HG02571 (cell line): Measurements from ENCODE around the gene MRPL10.

Experiments used
- ATAC-seq: cut with Tn5 transposase; IDR thresholded peaks from one replicate; pipeline ENCODE4 v1.9.1; 2021; ENCODE audit warnings: mild to moderate bottlenecking, moderate library complexity; ENCODE audit not compliant: unreplicated experiment

The MRPL10 gene

GRCh38 chr17:47860386-47860785 lies 29.0 kb upstream of the MRPL10 start:
- no peak for ATAC-seq

DNA sequence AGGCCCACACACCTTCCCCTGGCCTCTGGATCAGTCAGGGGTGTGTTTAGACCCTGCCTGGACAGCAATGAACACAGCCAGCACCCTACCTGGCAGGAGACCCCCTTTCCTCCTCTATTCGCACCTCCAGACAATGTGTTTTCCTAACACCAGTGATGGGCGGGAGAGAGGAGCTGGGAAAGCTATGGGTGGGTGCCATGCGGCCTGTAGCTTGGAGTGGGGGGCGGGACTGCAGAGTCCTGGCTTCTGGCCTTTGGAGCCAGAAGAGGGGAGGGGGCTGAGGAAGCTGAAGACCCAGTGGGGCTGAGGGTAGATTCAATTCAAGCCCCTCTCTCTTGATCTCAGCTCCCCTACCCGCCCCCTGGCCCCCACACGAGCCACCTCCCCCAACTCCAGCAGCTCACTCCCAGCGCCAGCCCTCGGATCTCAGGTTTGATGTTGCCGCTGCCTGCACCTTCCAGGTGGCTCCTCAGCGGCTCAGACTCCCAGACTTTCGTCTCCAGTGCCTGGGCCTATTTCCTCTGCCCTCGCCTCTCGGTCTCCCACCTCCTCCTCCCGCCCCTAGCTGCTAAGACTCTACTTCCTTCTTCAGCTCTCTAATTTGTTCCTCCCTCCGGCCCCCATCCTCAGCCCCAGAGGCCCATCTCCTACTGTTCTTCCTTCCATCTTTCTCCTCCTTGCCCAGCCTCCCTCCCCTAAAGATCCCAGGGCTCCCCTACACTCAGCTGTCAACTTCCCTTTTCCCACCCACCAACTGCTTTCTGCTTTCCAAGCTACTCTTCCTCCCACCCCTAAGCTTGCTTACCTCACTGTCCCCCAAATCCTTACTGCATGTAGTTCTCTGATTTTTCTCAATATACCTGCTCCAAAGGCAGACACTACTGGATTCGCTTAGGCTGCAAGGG lies 26.5 kb upstream of the MRPL10 start:
- no peak for ATAC-seq

- no peak for ATAC-seq
Observed at GRCh38 chr17:47856830-47857229, 25.5 kb upstream of the MRPL10 start.

DNA sequence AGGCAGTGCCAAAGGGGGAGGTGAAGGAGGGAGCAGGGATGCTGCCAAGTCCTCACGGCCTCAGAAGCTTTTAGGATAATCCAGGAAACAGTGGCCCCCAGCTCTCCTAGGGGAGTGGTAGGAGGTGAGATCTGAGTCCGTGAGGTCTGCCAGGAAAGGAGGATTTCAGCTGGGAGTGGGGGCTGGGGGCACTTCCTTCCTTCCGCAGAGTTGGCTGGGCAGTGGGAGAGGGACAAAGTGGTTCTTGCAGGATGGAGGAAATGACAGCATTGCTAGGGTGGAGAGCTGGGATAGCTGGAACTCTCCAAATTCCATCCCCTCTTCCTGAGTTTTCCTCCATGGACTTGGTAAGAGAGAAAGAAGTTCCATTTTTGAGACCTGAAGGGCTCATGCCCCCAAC lies 24.4 kb upstream of the MRPL10 start:
- no peak for ATAC-seq

DNA sequence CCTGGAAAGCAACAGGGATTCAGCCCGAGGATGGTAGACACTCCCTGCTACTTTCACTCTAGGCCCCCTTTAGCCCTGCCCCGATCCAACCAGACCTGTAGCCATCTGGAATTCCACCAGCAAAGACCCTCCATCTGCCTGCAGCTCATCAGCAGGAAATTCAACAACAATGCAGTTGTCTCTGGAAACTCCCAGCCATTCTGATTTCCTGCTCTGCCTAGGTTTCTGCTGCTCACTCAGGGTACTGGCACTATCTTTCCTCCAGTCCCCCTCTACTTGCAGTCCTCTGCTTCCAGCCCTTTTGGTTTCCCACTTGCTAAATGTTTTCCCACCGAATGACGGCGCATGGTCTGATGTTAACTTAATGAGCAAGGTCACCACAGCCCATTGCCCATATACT lies 22.3 kb upstream of the MRPL10 start:
- no peak for ATAC-seq

- ATAC-seq = no peak
Observed at GRCh38 chr17:47852113-47852949, 21.0 kb upstream of the MRPL10 start.

DNA sequence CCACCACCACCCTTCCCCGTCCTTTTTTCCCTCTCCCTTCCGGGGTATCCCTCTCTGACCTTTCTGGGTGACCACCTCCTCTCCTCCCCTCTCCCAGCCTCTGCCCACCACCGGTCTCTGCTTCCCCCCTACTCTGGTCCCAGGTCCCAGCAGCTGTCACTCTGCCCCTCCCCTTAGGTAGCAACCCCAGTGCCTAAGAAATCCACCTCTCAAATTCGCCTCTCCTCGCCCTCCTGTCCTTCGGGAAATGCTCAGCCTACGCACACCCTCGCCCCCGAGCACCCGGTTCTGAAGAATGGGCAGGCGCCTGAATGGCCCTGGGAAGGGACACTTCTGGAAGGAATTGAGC lies 20.4 kb upstream of the MRPL10 start:
- ATAC-seq = no peak

DNA sequence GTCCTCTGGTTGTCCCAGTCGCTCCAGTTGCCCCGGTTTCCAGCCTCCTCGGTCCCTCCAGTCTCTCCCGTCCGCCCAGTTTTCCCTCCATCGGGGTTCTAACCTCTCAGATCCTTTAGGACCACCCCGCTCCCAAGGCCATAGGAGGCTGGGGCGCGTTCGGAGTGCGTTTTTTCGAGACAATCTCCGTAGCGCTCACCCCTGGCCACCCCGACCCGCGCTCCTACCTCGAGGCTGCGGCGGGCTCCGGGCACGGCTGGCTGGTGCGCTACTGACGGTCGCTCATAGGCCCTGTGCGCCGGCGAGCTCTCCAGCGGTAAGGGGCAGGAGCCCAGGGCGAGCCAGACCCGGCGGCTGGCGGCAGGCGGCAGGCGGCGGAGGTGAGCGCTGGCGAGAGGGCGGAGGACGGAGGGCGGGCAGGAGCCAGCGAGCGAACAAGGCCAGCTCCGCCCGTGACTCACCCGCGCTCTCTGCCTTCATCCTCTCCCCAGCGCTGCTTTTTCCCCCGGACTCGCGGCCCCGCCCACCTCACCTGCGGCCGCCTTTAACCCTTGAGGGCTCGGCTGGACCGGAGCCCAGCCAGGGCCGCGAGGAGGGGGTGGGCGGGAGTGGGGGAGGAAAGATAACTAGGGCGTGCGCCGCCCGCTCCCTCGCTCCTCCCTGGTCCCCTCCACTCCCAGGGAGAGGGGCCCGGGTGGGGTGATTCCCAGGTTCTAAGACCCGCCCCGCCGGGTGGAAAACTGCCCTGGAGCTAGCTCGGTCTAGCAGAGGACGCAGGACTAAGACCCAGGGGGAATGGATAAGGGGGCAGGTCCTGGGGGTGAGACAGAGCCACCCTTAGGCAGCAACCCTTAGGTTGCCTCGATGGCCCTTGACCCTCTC lies 19.6 kb upstream of the MRPL10 start, which contains the start of gene SP6:
Gene SP6 (minus strand): TSS at position 472 of the 882 bp plus-strand sequence. CDS start 2,734 bp downstream, outside the sequence.
- no peak for ATAC-seq

DNA sequence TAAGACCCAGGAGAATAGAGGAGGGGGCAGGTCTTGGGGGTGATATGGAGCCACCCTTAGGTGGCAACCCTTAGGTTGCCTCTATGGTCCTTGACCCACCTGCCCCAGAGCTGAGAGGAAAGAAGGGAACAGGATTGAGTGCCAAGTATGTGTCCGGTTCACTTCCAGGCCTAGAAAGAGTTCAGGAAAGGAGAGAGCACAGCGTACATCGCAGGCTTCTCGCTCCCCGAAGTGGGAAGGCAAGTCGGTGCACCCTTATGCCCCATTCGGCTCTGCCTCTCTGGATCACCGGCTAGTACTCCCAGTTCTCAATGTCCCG lies 19.0 kb upstream of the MRPL10 start:
- no peak for ATAC-seq

DNA sequence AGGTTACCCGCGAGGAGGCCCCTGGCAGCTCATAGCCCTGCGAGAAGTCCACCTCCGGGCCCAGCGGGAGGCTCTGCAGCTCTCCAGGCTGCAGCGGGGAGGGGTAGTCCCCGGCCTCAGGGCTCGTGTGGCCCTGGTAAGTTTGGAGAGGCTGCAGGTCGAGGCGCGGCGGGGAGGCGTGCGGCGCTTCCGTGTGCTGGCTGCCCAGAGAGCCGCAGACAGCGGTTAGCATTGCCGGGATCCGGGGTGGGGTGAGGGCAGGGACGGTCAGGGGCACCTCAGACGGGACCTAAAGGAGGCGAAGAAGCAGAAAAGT lies 16.8 kb upstream of the MRPL10 start:
- ATAC-seq = no peak

- no peak for ATAC-seq
Observed at GRCh38 chr17:47847341-47848197, 16.2 kb upstream of the MRPL10 start.

DNA sequence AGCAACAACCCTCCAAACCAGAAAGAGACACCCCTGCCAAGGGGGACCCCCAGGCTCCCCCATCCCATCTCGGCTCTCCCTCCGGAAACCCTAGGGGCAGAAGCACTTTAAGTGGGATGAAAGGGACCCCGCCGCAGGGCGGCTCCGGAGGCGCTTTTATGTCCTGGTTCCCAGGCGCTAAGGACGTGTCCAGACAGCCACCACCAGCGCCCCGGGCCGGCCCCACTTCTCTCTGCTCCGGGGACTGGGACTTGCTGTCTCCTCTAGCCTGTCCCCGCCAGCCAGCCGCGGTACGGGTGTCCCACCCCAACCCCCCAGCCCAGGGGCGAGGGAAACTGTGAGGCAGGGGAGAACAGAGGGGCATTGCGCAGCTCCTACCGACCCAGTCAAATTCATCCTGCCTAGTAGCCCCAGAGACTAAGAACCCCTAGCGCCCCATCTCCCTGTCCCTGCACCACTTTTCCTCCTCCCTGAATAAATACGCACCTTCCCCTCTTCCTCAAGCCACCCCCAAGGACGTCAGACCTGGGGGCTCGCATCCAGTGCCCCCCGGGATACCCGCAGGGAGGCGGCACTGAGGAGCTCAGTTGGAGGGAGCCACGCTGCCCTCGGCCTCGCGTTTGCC lies 15.5 kb upstream of the MRPL10 start:
- no peak for ATAC-seq

DNA sequence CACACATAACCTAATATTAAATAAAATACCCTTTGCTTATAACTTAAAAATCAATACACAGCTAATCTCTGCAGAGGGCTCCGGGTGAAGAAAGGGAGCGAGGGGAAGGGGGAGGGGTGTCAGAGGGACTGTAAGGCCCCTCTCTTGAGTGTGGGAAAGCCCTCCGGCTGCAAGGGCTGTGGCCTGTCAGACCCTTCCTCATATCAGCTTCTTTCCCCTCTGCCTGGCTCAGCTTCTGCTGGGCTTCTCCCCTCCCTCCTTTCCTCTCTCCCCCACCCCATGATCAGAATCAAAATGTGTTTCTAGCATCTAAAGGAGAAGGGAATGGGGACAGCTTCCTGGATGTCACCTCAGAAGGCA lies 14.4 kb upstream of the MRPL10 start:
- ATAC-seq = no peak

- ATAC-seq = no peak
Observed at GRCh38 chr17:47844814-47845715, 13.7 kb upstream of the MRPL10 start.

GRCh38 chr17:47844227-47844626 lies 12.9 kb upstream of the MRPL10 start:
- ATAC-seq = no peak

- no peak for ATAC-seq
Observed at GRCh38 chr17:47843391-47843730, 12.0 kb upstream of the MRPL10 start.

- ATAC-seq = no peak
Observed at GRCh38 chr17:47841488-47842291, 10.3 kb upstream of the MRPL10 start.

DNA sequence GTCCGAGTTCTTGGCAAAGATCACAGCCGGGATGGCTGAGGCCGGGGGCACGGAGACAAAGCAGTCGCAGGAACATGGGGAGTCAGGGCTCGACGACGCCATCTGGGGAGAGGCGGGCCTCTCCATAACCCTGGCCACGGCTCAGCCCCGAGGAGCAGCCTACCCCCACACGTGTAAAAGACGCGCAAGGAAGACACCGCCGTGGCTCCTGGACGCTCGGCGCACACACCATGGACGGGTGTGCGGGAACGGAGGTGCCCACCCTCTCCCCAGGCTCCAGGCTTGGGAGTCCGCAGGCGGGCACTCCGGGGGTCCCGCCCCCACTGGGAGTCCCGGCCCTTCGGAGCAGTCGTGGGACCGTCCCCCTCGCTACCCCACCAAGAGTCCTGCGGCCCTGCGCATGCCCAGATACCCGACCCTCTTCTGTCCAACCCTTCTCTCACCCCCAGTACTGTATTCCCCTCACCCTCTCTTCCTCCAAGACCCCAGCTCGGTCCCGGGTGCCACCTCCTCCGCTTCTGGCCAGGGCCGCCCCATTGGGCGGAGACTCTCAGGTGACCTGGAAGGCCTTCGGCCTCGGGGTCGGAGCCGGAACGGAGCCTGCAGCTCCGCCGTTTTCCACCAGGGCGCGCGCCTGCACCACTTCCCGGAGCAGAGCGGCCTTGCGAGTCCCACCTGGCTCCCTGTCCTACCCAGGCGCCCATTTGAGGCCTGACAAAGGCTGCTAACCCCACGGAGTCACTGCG lies 9.6 kb upstream of the MRPL10 start, which contains the start of gene SCRN2:
Gene SCRN2 (minus strand): TSS at position 532 of the 746 bp plus-strand sequence. CDS start 430 bp downstream, at position 102.
- peak; percentile 76 for ATAC-seq
